ENCODE data around the gene FAM50A.

The FAM50A gene

DNA sequence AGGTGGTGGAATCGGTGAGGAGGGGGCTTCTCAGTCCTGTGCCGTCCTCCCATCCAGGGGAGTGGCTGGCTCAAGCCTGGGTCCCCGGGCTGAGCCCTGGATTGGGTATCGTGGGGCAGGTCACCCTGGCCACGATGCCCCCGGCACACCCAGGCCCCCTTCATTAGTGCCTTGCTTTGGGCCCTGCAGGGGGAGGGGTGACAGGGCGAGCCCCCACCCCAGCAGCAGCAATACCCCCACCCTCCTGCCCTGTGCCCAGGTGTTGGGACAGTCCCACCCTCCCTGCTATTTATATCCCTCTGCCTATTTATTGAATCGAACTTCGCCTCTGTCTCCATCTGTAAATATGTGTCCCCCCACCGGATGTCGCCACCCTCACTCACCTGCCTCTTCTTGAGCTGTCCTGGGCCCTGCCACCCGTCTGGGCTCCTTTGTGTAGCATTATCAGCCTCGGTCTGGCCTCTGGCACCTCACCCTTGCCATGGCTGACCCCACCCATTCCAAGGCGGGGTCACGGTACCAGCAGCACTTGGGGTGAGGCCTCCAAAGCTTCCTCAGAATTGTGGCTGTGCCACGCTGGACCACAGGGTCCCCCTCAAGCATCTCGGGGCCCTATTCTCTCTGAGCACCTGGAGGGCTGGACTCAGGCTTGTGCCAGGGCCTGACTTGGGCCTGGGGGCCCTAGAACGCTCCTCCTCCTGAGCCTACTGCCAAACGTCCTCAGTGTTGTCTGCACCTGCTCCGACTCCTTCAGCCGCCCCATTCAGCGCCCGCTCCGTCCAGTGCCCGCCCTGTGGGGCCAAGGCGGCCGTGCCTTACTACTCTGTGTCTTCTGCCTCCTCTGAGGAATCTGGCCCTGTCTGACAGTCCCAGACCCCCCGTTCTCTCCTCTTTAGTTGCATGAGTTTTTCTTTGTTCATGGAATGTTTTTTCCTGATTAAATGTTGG, 29.0 kb downstream of the FAM50A start:
- Histone ChIP-seq H3K4me1 (ENCODE audit: control insufficient read depth in 1 of 2, insufficient read depth in 1 of 2, low read depth in 1 of 2, low read length in 1 of 2) (peaks cover 0 to under 1% of the 10 kb centered on the region in 2 experiments), H3K9me3 (no peaks in the 10 kb centered on the region), H3K27ac (no peak overlapping the region), H3K36me3 (no peaks in the 10 kb centered on the region), H3K27me3 (no peaks in the 10 kb centered on the region), H3K4me3 (ENCODE audit: low read depth in 1 of 2, low read length in 1 of 2) (no peak overlapping the region)
- TF ChIP-seq, protein P1, sequence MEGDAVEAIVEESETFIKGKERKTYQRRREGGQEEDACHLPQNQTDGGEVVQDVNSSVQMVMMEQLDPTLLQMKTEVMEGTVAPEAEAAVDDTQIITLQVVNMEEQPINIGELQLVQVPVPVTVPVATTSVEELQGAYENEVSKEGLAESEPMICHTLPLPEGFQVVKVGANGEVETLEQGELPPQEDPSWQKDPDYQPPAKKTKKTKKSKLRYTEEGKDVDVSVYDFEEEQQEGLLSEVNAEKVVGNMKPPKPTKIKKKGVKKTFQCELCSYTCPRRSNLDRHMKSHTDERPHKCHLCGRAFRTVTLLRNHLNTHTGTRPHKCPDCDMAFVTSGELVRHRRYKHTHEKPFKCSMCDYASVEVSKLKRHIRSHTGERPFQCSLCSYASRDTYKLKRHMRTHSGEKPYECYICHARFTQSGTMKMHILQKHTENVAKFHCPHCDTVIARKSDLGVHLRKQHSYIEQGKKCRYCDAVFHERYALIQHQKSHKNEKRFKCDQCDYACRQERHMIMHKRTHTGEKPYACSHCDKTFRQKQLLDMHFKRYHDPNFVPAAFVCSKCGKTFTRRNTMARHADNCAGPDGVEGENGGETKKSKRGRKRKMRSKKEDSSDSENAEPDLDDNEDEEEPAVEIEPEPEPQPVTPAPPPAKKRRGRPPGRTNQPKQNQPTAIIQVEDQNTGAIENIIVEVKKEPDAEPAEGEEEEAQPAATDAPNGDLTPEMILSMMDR (IDR thresholded peaks at IDR 0.05), result no peak

DNA sequence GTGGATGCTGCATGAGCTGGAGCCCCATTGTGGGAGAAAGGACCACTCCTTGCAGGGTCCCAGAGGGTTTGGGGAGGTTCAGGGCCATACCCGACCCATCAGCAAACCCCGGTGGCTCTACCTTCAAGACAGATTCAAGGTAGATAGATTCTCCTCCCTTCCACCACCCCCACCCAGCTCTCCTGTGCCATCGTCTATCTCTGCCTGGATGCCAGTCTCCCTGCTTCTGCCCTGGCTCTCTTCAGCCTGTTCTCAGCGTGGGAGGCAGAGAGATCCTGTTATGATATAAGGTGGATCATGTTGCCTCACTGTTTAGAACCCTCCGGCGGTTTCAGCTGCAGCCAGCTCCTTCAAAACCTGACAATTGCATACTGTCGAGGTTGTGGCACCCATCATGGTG, 29.7 kb downstream of the FAM50A start:
- TF ChIP-seq, protein P1 (IDR thresholded peaks at IDR 0.05), result no peak
- H3K27me3 ChIP-seq, result no peaks in the 10 kb centered on the region
- H3K4me3 ChIP-seq (ENCODE audit: low read depth in 1 of 2, low read length in 1 of 2), result no peak overlapping the region
- H3K9me3 ChIP-seq, result no peaks in the 10 kb centered on the region
- no peaks in the 10 kb centered on the region for H3K36me3 ChIP-seq
- H3K4me1 ChIP-seq (ENCODE audit: control insufficient read depth in 1 of 2, insufficient read depth in 1 of 2, low read depth in 1 of 2, low read length in 1 of 2), result peaks cover 0 to 5% of the 10 kb centered on the region in 2 experiments
- H3K27ac ChIP-seq, result no peak overlapping the region

DNA sequence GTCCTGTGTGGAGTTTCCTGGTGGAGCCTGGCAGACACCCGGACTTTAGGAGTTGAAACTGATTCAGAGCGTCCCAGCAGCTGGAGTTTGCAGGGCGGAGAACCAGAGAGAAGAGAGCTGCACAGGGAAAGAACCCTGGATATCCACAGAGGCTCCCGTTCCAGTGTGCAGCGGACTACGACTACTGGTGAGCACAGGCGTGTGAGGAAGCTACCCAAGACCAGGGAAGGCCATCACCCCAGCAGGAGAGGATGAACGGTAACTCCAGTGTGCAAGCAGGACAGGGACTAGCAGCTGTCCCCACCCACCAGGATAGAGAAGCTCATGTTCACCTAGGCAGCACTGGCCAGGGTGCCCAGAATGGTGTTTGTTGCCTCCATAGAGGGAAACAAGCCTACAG, 32.9 kb downstream of the FAM50A start:
- H3K27me3 ChIP-seq, result no peaks in the 10 kb centered on the region
- H3K36me3 ChIP-seq, result no peaks in the 10 kb centered on the region
- no peak overlapping the region for H3K27ac ChIP-seq
- no peaks in the 10 kb centered on the region for H3K9me3 ChIP-seq
- H3K4me3 ChIP-seq (ENCODE audit: low read depth in 1 of 2, low read length in 1 of 2), result no peak overlapping the region
- TF ChIP-seq, protein P1 (IDR thresholded peaks at IDR 0.05), result no peak
- H3K4me1 ChIP-seq (ENCODE audit: control insufficient read depth in 1 of 2, insufficient read depth in 1 of 2, low read depth in 1 of 2, low read length in 1 of 2), result peaks cover 5 to 14% of the 10 kb centered on the region in 2 experiments

DNA sequence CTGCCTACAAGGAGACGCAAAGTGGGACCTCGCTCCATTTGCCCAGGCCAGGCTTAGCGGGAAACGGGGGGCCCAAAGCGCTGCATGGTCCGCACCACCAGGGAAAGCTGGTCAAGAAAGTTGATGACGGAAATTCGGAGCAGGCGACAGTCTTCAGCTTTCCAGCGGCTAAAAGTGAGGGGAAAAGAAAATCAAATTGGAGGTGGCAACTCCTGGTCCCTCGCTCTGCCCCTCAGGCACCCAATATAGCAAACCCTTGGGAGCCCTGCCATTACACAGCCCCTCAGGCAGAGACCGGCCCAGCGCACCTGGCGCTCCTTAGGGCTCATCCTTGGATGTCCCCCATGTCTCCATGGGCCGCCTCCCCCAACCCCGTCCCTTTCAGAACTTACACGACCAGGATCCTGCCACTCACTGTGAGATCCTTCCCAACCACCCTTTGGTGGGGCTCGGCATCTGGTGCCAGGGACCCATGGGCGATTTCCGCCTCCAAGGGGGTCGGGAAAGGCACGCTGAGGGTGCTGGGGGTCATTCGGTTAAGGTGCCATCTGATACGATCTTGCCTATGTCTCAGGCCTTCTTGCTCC, 34.0 kb downstream of the FAM50A start:
- TF ChIP-seq, protein P1 (IDR thresholded peaks at IDR 0.05), result no peak
- H3K36me3 ChIP-seq, result no peaks in the 10 kb centered on the region
- no peaks in the 10 kb centered on the region for H3K27me3 ChIP-seq
- peak overlapping the region; percentile 78 for H3K27ac ChIP-seq
- peak overlapping the region; percentile 61 to 69 for H3K4me3 ChIP-seq (ENCODE audit: low read depth in 1 of 2, low read length in 1 of 2)
- H3K9me3 ChIP-seq, result no peaks in the 10 kb centered on the region
- H3K4me1 ChIP-seq (ENCODE audit: control insufficient read depth in 1 of 2, insufficient read depth in 1 of 2, low read depth in 1 of 2, low read length in 1 of 2), result peaks cover 5 to 14% of the 10 kb centered on the region in 2 experiments

DNA sequence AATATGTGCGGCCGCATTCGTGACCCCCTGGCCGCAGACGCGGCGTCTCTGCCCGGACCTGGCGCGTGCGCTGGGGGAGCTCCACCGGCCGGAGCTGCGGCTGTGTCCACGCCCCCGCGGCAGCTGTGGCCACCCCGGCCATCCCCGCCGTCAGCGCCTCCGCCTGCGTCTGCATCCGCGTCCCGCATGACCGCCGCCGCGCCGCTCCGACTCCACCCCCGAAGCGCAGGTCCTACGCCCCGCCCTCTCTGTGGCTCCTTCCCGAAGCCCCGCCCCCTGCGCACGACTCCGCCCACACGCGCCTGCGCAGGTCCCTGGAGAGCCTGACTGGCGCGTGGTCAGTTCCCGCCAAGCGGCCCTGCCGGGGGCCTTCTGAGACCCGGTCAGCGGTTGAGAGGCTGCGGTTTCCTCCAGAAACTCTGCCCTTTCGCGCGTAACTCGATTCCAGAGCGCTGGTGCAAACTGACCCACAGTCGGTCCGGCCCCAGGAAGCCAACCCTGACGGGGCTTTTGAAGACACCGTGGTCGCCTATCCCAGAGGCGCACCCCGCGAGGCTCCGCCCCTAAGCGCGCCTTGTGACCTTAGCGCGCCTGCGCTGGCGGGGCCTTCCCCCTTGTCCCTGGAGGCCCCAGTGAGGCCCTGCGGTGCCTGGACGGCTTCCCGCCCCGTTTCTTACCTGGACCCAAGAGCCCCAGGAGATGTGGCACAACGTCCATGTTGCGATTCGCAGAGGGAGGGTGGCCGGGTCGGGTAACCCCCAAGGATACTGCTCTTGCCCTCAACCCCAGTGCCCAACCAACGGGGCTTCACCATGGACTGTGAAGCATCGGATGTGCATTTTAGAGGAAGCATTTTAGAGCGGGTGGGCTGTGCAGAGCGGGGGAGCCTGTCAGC, 35.0 kb downstream of the FAM50A start, which contains the start of gene LAGE3:
LAGE3 (minus strand) TSS at position 554 of the 895 bp plus-strand sequence; CDS start at position 188, 366 bp downstream.
- H3K4me1 ChIP-seq (ENCODE audit: control insufficient read depth in 1 of 2, insufficient read depth in 1 of 2, low read depth in 1 of 2, low read length in 1 of 2), result peaks cover 5 to 14% of the 10 kb centered on the region in 2 experiments

More for the DNA sequence above, 35.0 kb downstream of the FAM50A start, which contains the start of gene LAGE3:
- TF ChIP-seq, protein P1 (IDR thresholded peaks at IDR 0.05), result peak; percentile 24
- Histone ChIP-seq H3K9me3 (no peaks in the 10 kb centered on the region), H3K36me3 (no peaks in the 10 kb centered on the region), H3K27me3 (no peaks in the 10 kb centered on the region), H3K27ac (peak within 1 kb of the TSS; percentile 78), H3K4me3 (ENCODE audit: low read depth in 1 of 2, low read length in 1 of 2) (peak within 1 kb of the TSS; percentile 61 to 69)
